Fibroblast of pulmonary artery (primary cell): ENCODE results near the gene USP3.
"Not testable (repeated sequence)": the region's sequence is repeated elsewhere in the genome, so short reads cannot be mapped to it uniquely, and the experiment has no call there.

ENCODE experiments used
- DNase-seq: peaks from one replicate; pipeline ENCODE4 v3.0.0-alpha.2; 2010; ENCODE audit warnings: low read depth
- H3K4me3 ChIP-seq: replicated peaks from 2 replicates; pipeline ENCODE4 v1.5.1; 2011; ENCODE audit warnings: low read depth, mild to moderate bottlenecking, control low read depth, low read length, moderate library complexity
- CTCF ChIP-seq: IDR thresholded peaks from 2 replicates; pipeline ENCODE4 v1.5.1; 2011; ENCODE audit warnings: mild to moderate bottlenecking, control low read depth, low read length, inconsistent platforms; ENCODE audit errors: missing control alignments

The USP3 gene

DNA sequence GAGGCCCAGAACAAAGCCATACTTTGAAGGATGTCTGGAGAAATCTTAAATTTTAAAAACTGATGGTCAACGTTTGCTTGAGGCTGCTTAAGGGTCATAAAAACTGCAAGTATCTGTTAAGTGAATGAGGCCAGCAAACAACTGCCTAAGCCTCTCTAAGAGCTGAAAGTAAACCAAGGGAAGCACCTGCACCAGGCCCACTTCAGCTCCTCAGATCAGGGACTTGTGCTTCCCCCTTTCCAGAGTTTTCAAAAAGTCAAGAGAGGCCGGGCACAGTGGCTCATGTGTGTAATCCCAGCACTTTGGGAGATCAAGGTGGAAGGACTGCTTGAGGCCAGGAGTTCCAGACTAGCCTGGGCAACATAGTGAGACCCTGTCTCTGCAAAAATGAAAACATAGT is 101.9 kb downstream of the USP3 start:
- H3K4me3 ChIP-seq: no peak overlapping the region
- no peak for DNase-seq
- TF ChIP-seq CTCF: no peak

DNA sequence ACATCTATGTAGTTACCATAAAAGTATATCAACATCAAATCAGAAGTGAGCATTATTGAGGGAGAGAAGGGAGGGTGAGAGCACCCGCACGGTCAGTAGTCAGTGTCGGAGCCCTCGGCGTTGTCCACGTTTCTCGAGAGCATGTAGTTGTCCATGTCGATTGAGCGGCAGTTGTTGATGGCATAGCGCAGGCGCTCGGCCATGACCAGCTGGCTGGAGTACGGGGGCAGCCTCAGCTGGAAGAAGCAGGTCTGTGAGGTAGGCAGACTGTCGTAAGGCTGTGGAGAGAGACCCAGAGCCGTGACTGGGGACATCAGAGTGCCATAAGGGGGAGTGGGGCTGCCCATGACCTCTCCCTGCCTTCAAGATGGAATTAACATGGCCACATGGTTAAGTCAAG is 104.6 kb downstream of the USP3 start:
- no peak for DNase-seq
- TF ChIP-seq CTCF: no peak
- H3K4me3 ChIP-seq: no peak overlapping the region

GRCh38 chr15:63609448-63609847 is 105.1 kb downstream of the USP3 start:
- no peak for TF ChIP-seq CTCF
- no peak for DNase-seq
- H3K4me3 ChIP-seq: no peak overlapping the region

DNA sequence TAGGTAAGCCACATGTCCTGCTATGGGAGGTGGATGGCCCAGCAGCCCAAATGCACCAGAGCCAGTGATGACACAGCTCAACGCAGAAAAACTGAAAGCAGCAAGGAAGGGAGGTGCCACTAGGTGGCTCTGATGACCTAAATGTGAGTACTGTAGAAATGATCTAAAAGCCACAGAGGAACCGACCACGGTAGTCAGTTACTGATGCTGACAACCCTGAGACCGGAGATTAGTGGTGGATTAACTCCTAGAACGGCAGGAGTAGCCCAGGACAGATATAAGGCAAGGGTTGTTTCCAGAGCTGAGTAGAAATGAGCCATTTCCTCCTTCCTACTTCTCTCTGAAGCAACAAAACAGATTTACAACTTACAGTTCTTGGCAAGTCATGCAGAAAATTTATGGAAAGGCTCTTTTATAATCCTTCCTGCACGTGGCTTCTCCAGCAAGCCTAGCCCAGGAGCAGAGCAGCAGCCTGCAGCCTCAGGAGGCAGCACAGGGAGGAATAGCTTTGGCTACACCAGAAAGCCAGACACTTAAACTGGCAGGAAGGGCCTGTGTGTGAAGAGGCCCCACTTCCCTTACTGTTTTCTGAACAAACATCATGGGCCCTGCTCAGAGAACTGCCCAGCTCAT is 105.9 kb downstream of the USP3 start:
- no peak overlapping the region for H3K4me3 ChIP-seq
- DNase-seq: peak; percentile 81
- peak; percentile 84 for TF ChIP-seq CTCF

- H3K4me3 ChIP-seq: no peak overlapping the region
- no peak for TF ChIP-seq CTCF
- no peak for DNase-seq
Measured at GRCh38 chr15:63611177-63611576, 106.8 kb downstream of the USP3 start.

GRCh38 chr15:63612300-63612699 is 107.9 kb downstream of the USP3 start:
- no peak for TF ChIP-seq CTCF
- DNase-seq: no peak
- H3K4me3 ChIP-seq: no peak overlapping the region

GRCh38 chr15:63615935-63616334 is 111.5 kb downstream of the USP3 start:
- TF ChIP-seq CTCF: no peak
- no peak for DNase-seq
- no peak overlapping the region for H3K4me3 ChIP-seq

- DNase-seq, H3K4me3 ChIP-seq: not testable (repeated sequence)
Measured at GRCh38 chr15:63617147-63617546, 112.8 kb downstream of the USP3 start.

GRCh38 chr15:63617627-63618026 is 113.2 kb downstream of the USP3 start:
- H3K4me3 ChIP-seq, DNase-seq: not testable (repeated sequence)

GRCh38 chr15:63620760-63621159 is 116.4 kb downstream of the USP3 start:
- not testable (repeated sequence) for DNase-seq, H3K4me3 ChIP-seq
